HG03045 (cell line): ENCODE measurements around the gene MYZAP.

ENCODE experiments used
- ATAC-seq: cut with Tn5 transposase; IDR thresholded peaks from one replicate; pipeline ENCODE4 v1.9.1; 2021; ENCODE audit warnings: mild to moderate bottlenecking, moderate library complexity; ENCODE audit not compliant: unreplicated experiment

The MYZAP gene, protein sequence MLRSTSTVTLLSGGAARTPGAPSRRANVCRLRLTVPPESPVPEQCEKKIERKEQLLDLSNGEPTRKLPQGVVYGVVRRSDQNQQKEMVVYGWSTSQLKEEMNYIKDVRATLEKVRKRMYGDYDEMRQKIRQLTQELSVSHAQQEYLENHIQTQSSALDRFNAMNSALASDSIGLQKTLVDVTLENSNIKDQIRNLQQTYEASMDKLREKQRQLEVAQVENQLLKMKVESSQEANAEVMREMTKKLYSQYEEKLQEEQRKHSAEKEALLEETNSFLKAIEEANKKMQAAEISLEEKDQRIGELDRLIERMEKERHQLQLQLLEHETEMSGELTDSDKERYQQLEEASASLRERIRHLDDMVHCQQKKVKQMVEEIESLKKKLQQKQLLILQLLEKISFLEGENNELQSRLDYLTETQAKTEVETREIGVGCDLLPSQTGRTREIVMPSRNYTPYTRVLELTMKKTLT

DNA sequence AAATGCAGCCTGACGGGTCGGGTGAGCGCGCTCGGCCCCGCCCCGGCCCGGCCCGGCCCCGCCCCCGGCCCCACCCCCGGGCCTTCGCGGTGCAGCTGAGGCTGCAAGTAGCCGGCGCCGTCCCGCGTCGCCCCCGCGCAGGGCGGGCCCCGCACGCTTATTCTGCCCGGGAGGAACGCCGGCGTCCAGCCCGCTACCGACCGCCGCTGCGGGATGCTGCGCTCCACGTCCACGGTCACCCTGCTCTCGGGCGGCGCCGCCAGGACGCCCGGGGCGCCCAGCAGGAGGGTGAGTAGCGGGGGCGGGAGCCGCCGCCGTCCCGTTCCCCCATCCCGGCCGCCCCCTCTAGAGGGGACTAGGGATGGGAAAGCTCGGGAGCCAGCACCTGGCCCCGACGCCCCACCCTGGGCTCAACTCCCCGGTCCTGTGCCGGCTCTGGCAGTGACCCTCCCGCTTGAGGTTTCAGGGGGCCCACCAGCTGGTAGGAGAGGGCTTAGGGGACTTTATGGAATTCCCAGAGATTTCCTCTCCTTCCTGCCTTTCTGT, at the start of gene MYZAP:
Gene MYZAP (plus strand): TSS at position 83 of the 546 bp plus-strand sequence. CDS start 131 bp downstream, at position 214.
- ATAC-seq = no peak

- no peak for ATAC-seq
Observed at GRCh38 chr15:57542505-57542817, 49.2 kb upstream of the MYZAP start.

- ATAC-seq = no peak
Observed at GRCh38 chr15:57544848-57545480, 46.7 kb upstream of the MYZAP start.

DNA sequence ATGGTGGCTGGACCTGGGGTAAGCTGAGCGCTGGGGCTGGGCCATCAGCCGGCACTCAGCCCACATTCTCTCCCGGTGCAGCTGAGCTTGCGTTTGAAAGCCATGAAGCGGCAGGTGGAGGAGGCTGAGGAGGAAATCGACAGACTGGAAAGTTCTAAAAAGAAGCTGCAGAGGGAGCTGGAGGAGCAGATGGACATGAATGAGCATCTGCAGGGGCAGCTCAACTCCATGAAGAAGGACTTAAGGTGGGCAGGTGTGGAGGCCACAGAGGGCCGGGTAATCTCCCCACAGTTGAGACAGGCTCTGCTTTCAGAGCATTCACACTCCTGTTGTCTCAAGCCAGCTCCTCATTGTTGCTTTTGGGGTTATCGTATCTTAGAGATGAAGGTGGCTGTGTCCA, 45.7 kb upstream of the MYZAP start:
- no peak for ATAC-seq

GRCh38 chr15:57547243-57547755, 44.4 kb upstream of the MYZAP start:
- no peak for ATAC-seq

DNA sequence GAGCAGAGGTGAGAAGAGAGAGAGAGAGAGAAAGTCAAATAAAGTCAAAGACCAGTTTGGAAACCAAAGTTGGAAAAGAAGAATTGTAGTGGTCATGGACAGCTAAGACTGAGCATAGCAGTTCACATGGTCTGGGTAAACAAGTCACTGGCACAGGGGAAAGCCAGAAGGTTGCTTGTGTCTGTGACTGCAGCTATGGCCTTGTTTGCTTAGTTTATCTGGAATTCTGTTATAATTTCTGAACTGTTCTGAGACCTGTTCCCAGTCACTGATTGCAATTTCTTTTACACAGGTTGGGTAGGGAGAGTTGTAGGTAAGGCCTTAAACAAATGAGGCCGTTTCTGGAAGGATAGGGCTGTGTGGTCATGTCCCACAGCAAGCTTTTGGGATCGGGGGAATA, 43.4 kb upstream of the MYZAP start:
- ATAC-seq = no peak

GRCh38 chr15:57548835-57549234, 42.9 kb upstream of the MYZAP start:
- ATAC-seq = no peak

GRCh38 chr15:57549935-57550334, 41.8 kb upstream of the MYZAP start:
- no peak for ATAC-seq

GRCh38 chr15:57550640-57551039, 41.1 kb upstream of the MYZAP start:
- ATAC-seq = no peak

DNA sequence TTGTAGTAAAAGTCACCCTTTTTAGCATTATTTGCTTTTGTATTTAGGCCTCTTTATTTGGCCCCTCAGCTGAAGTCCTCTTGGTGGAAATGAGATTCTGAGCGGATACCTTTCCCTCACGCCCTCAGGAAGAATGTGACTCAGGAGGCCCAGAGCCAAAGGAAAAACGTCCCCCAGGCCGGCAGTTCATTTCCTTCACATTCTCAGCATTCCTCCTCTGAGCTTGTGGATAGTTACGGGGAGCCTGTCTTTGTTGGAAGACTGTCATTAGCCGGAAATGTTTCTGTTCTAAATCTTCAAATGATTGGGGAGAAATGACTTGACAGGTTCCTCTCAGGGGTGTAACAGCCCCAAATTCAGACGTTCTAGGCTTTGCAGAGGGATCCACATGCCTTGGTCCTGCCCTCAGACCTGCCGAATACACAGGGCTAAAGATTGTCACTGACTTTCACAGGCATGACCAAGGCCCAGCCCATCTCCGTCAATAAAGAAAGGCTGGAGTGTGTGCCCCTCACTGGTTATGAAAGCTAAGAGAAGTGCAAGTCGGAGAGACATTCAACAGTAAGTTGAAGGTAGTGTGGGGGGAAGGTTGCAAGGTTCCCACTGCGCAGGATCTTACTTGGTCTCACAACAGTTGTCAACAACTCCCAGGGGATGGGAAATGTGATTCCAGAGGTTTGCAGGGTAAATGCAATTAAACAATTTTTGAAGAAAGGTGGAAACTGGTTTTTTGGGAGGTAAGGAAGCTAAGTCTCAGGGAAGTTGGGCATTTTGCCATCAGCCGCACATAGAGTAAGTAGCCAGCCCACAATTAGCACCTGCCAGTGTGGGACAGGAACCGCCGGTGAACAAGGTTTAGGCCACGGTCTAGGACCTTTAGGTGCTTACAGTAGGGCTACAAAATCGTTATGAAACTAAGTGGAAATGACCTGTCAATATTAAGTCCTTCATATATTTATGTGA, 39.7 kb upstream of the MYZAP start:
- ATAC-seq = no peak

DNA sequence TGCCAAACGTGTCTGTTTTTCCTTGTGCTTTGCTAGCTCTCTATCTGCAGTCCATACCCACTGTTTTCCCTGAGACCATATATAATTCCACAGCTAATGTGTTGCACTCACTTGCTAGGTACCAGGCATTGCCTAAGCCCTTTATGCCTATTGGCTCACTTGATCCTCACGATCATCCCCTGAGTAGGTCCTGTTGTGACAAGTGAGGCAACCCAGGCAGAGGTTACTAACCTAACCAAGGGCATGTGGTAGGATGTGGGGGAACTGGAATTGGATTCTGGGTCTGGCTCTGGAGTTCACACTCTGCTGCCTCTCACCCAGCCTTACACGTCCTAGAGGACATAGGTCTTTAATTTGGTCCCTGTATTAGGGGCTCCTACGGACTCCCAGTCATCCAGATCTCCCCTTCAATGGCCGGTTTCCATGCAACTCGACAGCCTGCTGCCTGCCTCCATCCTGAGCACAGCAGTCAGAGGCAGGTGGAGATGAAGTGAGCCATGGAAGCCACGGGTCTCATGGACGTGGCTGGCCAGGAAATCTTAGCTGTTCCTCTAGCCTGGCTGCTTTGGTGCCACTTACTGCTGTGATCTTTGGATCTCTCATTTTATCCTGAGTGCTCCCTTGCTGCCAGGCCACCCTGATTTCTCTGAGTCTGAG, 38.9 kb upstream of the MYZAP start:
- no peak for ATAC-seq

DNA sequence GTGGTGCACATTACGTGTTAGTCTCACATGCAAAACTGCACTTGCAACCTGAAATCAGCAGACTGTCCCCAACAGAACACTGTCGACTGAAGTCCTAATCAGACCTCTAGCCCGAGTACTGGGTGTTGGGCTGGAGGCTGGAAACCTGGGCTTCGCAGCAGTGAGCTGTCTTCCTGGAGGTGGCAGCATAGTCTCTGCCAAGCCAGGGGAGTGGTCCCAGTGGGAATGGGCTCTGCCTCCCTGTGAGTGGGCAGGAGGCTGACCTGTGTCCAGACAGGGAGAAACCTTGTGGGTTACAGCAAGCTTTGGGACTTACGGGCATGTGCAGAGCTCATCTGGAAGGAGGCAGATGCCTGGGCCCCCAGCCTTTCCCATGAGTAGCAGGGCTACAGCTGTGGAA, 38.2 kb upstream of the MYZAP start:
- no peak for ATAC-seq

- no peak for ATAC-seq
Observed at GRCh38 chr15:57554063-57554811, 37.5 kb upstream of the MYZAP start.

DNA sequence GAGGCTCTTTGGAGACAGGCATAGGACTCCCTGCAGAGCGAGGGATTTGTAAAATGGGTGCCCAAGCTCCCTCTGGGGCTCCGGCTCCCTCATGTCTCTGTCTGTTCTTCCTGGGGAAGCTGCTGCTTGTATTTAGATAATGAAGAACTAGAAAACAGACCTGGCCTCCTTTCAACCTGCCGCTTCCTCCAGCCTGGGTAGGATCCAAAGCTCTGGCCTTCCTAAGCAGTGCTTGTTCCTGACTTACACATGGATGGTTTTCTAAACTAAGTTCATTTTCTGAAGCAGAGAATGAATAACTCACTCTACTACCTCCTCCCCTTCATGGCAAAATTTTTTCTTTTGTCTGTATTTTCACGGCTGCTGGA, 36.9 kb upstream of the MYZAP start:
- ATAC-seq = no peak

- ATAC-seq = no peak
Observed at GRCh38 chr15:57555270-57555669, 36.4 kb upstream of the MYZAP start.

DNA sequence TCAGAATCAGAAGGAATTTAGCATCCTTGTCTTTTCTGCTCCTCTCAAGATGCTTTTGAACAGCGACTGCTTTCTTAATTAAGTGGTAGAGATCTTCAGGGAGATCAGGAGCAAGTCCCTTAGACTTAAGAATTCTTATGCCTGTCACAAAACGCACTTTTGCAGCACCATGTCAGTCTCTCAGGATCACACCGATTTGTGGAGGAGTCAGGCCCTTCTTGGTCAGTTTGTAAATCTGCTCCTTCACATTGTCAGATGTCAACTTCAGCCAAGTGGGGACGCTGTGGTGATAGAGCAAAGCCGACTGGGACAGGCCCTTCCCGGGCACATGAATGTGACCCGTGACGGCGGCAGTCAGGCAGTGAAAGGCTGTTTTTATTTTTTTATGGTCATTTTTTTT, 35.7 kb upstream of the MYZAP start:
- ATAC-seq = no peak

GRCh38 chr15:57557267-57557666, 34.4 kb upstream of the MYZAP start:
- no peak for ATAC-seq

- no peak for ATAC-seq
Observed at GRCh38 chr15:57557810-57558209, 33.9 kb upstream of the MYZAP start.

DNA sequence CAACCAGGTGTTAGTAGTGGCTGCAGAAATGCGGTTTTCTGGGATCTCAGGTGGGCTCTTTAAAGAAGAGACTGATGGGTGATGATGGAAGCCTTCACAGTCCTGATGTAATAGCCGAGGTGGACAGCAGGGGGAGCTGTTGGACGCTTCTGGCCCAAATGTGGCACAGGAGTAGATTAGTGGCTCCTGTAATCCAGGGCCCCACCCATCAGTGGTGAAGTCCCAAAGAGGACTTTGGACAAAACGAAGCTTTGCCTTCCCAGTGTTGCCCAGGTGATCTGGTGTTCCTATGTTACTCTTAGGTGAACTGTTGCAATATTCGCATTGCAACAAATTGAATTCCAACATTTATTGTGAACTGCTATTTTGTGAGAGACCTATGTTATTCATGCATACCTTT, 31.8 kb upstream of the MYZAP start:
- no peak for ATAC-seq
